Activated gamma-delta T cell treated with Interleukin-2 at 50 U/mL for 16 hours (primary cell): ENCODE results near the gene DOCK9.
"Not testable (repeated sequence)": the region's sequence is repeated elsewhere in the genome, so short reads cannot be mapped to it uniquely, and the experiment has no call there.

Source experiments
- DNase-seq: peaks from one replicate; pipeline ENCODE4 v3.0.0-alpha.2; 2020

Gene DOCK9

GRCh38 chr13:98812186-98812790 is 165.6 kb downstream of the DOCK9 start:
- DNase-seq, result not testable (repeated sequence)

- DNase-seq, result no peak
These were observed 167.1 kb downstream of the DOCK9 start for GRCh38 chr13:98810746-98811145.

- no peak for DNase-seq
These were observed 168.5 kb downstream of the DOCK9 start for GRCh38 chr13:98809345-98809777.

- DNase-seq, result no peak
These were observed 170.1 kb downstream of the DOCK9 start for GRCh38 chr13:98807774-98808173.

GRCh38 chr13:98804336-98804855 is 173.5 kb downstream of the DOCK9 start:
- DNase-seq, result no peak

GRCh38 chr13:98803921-98804320 is 173.9 kb downstream of the DOCK9 start:
- no peak for DNase-seq

- no peak for DNase-seq
These were observed 174.7 kb downstream of the DOCK9 start for GRCh38 chr13:98803111-98803561.

- no peak for DNase-seq
These were observed 175.3 kb downstream of the DOCK9 start for GRCh38 chr13:98802559-98802958.

GRCh38 chr13:98801626-98802418 is 176.0 kb downstream of the DOCK9 start:
- DNase-seq, result no peak

- no peak for DNase-seq
These were observed 177.8 kb downstream of the DOCK9 start for GRCh38 chr13:98800078-98800477.

- DNase-seq, result no peak
These were observed 178.8 kb downstream of the DOCK9 start for GRCh38 chr13:98798849-98799645.

- DNase-seq, result no peak
These were observed 180.4 kb downstream of the DOCK9 start for GRCh38 chr13:98797456-98797855.

- DNase-seq, result no peak
These were observed 181.1 kb downstream of the DOCK9 start for GRCh38 chr13:98796798-98797197.

- no peak for DNase-seq
These were observed 181.7 kb downstream of the DOCK9 start for GRCh38 chr13:98796191-98796590.

- no peak for DNase-seq
These were observed 182.6 kb downstream of the DOCK9 start for GRCh38 chr13:98795220-98795619.

- no peak for DNase-seq
These were observed 183.4 kb downstream of the DOCK9 start for GRCh38 chr13:98794498-98794897.

GRCh38 chr13:98792785-98793495 is 184.9 kb downstream of the DOCK9 start:
- DNase-seq, result no peak

- no peak for DNase-seq
These were observed 185.5 kb downstream of the DOCK9 start for GRCh38 chr13:98792321-98792720.

- no peak for DNase-seq
These were observed 186.3 kb downstream of the DOCK9 start for GRCh38 chr13:98791611-98792010.

GRCh38 chr13:98787996-98788395 is 189.9 kb downstream of the DOCK9 start:
- no peak for DNase-seq

GRCh38 chr13:98787173-98787572 is 190.7 kb downstream of the DOCK9 start:
- no peak for DNase-seq

- no peak for DNase-seq
These were observed 191.8 kb downstream of the DOCK9 start for GRCh38 chr13:98786023-98786422.

- no peak for DNase-seq
These were observed 192.5 kb downstream of the DOCK9 start for GRCh38 chr13:98785405-98785804.
